Pancreas (tissue), 10 donors: Measurements from ENCODE around the gene SUPT20H. TPM values are rescaled to one million over a fixed set of nuclear protein-coding genes. Genes with fewer than 3 reads are reported as not detected.

ENCODE experiments used
- ATAC-seq, 4 donors: fragments of 200-7000 bp; cut with Tn5 transposase; one replicate each; pipeline versions ENCODE4 v1.8.0 to v1.9.1; 2020; ENCODE audit warnings: mild to moderate bottlenecking in 4 of 4, moderate library complexity in 4 of 4
- DNase-seq, 6 donors: peaks; one replicate each; pipeline ENCODE4 v3.0.0-alpha.2; 2020
- FAIRE-seq: peaks from 2 replicates; lab custom pipeline; 2012; peaks lifted over from hg19 to GRCh38; lab: Jason Lieb, UNC
- H3K27ac ChIP-seq, 4 donors: fragments of 200-600 bp; sonication (generic); 1 replicate in 3 of 4; 2 replicates in 1 of 4; pipeline versions ENCODE4 v1.5.0 to v1.8.0; 2020
- H3K27me3 ChIP-seq, 4 donors: fragments of 200-600 bp; one replicate each; pipeline ENCODE4 v1.8.0; 2021
- H3K36me3 ChIP-seq, 3 donors: fragments of 200-600 bp; sonication (generic) in 1 of 3; one replicate each; pipeline versions ENCODE4 v1.5.0 to v1.8.0; 2020 to 2021
- H3K4me1 ChIP-seq, 3 donors: fragments of 200-600 bp; one replicate each; pipeline ENCODE4 v1.8.0; 2021
- H3K4me3 ChIP-seq, 4 donors: fragments of 200-600 bp; sonication (generic) in 2 of 4; one replicate each; pipeline versions ENCODE4 v1.5.0 to v1.8.0; 2020 to 2021
- H3K9me3 ChIP-seq, 4 donors: fragments of 200-600 bp; one replicate each; pipeline ENCODE4 v1.8.0; 2021
- CTCF ChIP-seq, 4 donors: fragments of 200-600 bp; sonication (generic) in 3 of 4; IDR thresholded peaks; one replicate each; pipeline versions ENCODE4 v1.5.0 to v1.8.0; 2021; ENCODE audit warnings: antibody characterized with exemption in 4 of 4
- WGBS, 2 donors: extraction: QIAGEN DNeasy Blood & Tissue Kit; methylation state at CpG; one replicate each; pipeline ENCODE4 v1.1.7; 2013; 5-methylcytosine and 5-hydroxymethylcytosine counted together
- intact Hi-C, 3 donors: fragments of 100-400 bp; cut with DNase I; formaldehyde crosslinking; loops; one replicate each; pipeline versions ENCODE4 v1.11.1 to v1.14.2; 2022
- polyA plus RNA-seq, 2 donors: library from polyadenylated mRNA; stranded (reverse); fragments of 200-250 nt; gene quantifications; one replicate each; pipeline ENCODE4 v1.2.3, GENCODE V29; 2013
- total RNA-seq, 6 donors: library from RNA; stranded (reverse); fragmentation: NEBNext Ultra II Directional in 4 of 6; extraction: Animal tissue kit (Norgen Biotek cat#: 25700) in 4 of 6; gene quantifications; one replicate each; pipeline versions ENCODE4 v1.2.1 to v1.2.4, GENCODE V29; 2021 to 2023
- donor health status: healthy with polysubstance abuse.
- donor health status: DM: no; HTN: no; CAD: no; lungs with moderate emphysema.
- donor health status: DM: no; HTN: no; CAD: no.
- donor health status: control.
- donor health status: control.
- donor health status: Bipolar disorder and iron deficiency.
- donor health status: DM: yes; HTN: yes; CAD: no.
- donor health status: DM: no; HTN: no; CAD: no.
- donor health status: DM: no; HTN: no; CAD: no.
- donor health status: DM: yes; HTN: yes; CAD: no.

The SUPT20H gene
- total and polyA plus RNA-seq, 8 donors, result 15.3 to 33.4 (median 20.4) TPM

- Histone ChIP-seq H3K36me3 (no peaks in the 10 kb centered on the region), H3K27me3 (peaks cover 0 to 4% (median 0%) of the 10 kb centered on the region in 4 donors), H3K9me3 (no peaks in the 10 kb centered on the region), H3K4me3 (no peak overlapping the region), H3K4me1 (no peaks in the 10 kb centered on the region), H3K27ac (no peak overlapping the region)
- WGBS, 2 donors, result 70 to 78% methylated on average over 2 of the region's 2 CpGs
- no peak for TF ChIP-seq CTCF (IDR thresholded peaks at IDR 0.05)
- intact Hi-C loops, result loop anchor here in 1 of 3 donors (10.0 kb wide), 1 partner anchor 498 kb away; no protein-coding TSS in a partner anchor
- FAIRE-seq (no peak), ATAC-seq (no peak), DNase-seq (no peak)
Measured at GRCh38 chr13:37106642-37107041, 47.2 kb upstream of the SUPT20H start.

- Histone ChIP-seq H3K36me3 (no peaks in the 10 kb centered on the region), H3K4me3 (no peak within 1 kb of the TSS), H3K27ac (no peak within 1 kb of the TSS), H3K9me3 (no peaks in the 10 kb centered on the region), H3K27me3 (peaks cover 0 to 4% (median 0%) of the 10 kb centered on the region in 4 donors), H3K4me1 (no peaks in the 10 kb centered on the region)
- DNase-seq, result peak in 1 of 6 donors; percentile 47
- 87 to 93% methylated on average over 25 to 26 of the region's 26 CpGs for WGBS, 2 donors
- no peak for TF ChIP-seq CTCF (IDR thresholded peaks at IDR 0.05)
- intact Hi-C loops, result loop anchor here in 1 of 3 donors (10.0 kb wide), 1 partner anchor 500 kb away; no protein-coding TSS in a partner anchor
- no peak for ATAC-seq
- FAIRE-seq, result no peak
Measured at GRCh38 chr13:37105251-37105714, 45.8 kb upstream of the SUPT20H start, which contains the start of gene CSNK1A1L. CSNK1A1L (minus strand) TSS chr13:37105664; CDS start chr13:37105256, 408 bp downstream.

- Histone ChIP-seq H3K36me3 (no peaks in the 10 kb centered on the region), H3K27ac (no peak overlapping the region), H3K4me3 (no peak overlapping the region), H3K4me1 (no peaks in the 10 kb centered on the region), H3K27me3 (no peaks in the 10 kb centered on the region), H3K9me3 (no peaks in the 10 kb centered on the region)
- 47 to 54% methylated on average over 4 of the region's 4 CpGs for WGBS, 2 donors
- DNase-seq, result no peak
- TF ChIP-seq CTCF (IDR thresholded peaks at IDR 0.05), result no peak
- intact Hi-C loops, result loop anchor here in 1 of 3 donors (10.0 kb wide), 1 partner anchor 502 kb away; no protein-coding TSS in a partner anchor
- ATAC-seq, result no peak
- FAIRE-seq, result no peak
Measured at GRCh38 chr13:37102896-37103295, 43.4 kb upstream of the SUPT20H start.

- ATAC-seq, result no peak
- intact Hi-C loops, result loop anchor here in 1 of 3 donors (10.0 kb wide), 1 partner anchor 504 kb away; no protein-coding TSS in a partner anchor
- no peak for FAIRE-seq
Measured at GRCh38 chr13:37101201-37101600, 41.7 kb upstream of the SUPT20H start.

More at GRCh38 chr13:37101201-37101600, 41.7 kb upstream of the SUPT20H start:
- Histone ChIP-seq H3K27me3 (no peaks in the 10 kb centered on the region), H3K4me3 (no peak overlapping the region), H3K9me3 (no peaks in the 10 kb centered on the region), H3K36me3 (no peaks in the 10 kb centered on the region), H3K4me1 (no peaks in the 10 kb centered on the region), H3K27ac (no peak overlapping the region)
- no peak for DNase-seq
- TF ChIP-seq CTCF (IDR thresholded peaks at IDR 0.05), result no peak
- WGBS, 2 donors, result 22 to 41% methylated on average over 1 of the region's 1 CpG
